Upper lobe of left lung (tissue), 4 donors: ENCODE results near the gene RBFOX2.

Experiments
- POLR2A ChIP-seq, 4 donors: fragments of 450-650 bp; IDR thresholded peaks; one replicate each; pipeline ENCODE4 v1.5.1; 2016 to 2017; ENCODE audit warnings: antibody characterized with exemption in 4 of 4, mild to moderate bottlenecking in 2 of 4
- POLR2AphosphoS5 ChIP-seq, 2 donors: sonication (generic); formaldehyde crosslinking; IDR thresholded peaks; one replicate each; pipeline ENCODE4 v1.5.1; 2017; ENCODE audit warnings: antibody characterized with exemption in 2 of 2

DNA sequence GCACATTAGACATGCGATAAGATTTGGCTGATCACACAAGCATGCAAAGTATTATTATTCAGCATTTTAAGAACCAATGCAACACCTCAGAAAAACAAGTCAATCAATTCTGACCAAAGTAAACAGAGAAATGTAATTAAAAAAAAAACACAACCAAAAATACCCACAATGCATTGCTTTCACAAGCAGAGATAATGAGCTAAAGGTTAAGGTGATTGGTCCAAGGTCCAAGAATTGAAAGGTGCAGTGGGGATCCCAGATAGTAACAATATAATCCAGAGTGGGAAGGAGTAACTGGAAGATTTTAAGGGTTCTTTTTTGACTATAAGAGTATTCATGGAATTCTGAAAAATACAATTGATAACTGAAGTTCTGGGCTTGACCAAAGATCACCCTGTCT is 271.9 kb downstream of the RBFOX2 start:
- TF ChIP-seq POLR2AphosphoS5 (IDR thresholded peaks at IDR 0.05) = no peak
- no peak for TF ChIP-seq POLR2A (IDR thresholded peaks at IDR 0.05)
